HG02973 (cell line): ENCODE measurements around the gene CTDP1.
"Not testable (repeated sequence)": the region's sequence is repeated elsewhere in the genome, so short reads cannot be mapped to it uniquely, and the experiment has no call there.

ENCODE experiments used
- ATAC-seq: cut with Tn5 transposase; IDR thresholded peaks from one replicate; pipeline ENCODE4 v1.9.1; 2021; ENCODE audit warnings: moderate library complexity; ENCODE audit not compliant: unreplicated experiment

The CTDP1 gene

DNA sequence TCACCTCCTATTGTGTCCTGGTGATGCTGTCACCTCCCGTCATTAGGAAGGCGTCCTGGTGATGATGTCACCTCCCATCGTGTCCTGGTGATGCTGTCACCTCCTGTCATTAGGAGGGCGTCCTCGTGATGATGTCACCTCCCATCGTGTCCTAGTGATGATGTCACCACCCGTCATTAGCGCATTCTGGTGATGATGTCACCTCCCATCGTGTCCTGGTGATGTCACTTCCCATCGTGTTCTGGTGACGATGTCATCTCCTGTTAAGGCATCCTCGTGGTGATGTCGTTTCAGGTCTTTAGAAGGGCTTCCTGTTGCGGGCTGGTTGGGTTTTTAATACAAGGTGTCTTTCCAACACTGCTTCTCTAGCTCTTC is 40.7 kb downstream of the CTDP1 start:
- ATAC-seq: no peak

DNA sequence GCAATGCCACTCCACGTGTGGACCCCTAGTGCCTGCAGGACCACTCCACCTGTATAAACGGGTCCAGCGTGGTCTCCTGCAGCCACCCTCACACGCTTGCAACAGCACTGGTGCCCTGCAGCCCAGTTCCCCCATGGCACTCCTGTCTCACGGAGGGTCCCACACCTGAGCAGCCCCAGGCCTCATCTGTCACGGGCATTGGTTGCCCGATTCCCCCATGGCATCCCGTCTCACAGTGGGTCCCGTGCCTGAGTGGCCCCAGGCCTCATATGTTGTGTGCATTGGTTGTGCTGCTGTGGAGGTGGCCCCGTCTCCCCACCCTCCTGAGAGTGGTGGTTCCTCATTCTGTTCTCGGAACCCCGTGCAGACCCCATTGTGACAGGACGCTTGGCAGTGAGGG is 43.4 kb downstream of the CTDP1 start:
- no peak for ATAC-seq

DNA sequence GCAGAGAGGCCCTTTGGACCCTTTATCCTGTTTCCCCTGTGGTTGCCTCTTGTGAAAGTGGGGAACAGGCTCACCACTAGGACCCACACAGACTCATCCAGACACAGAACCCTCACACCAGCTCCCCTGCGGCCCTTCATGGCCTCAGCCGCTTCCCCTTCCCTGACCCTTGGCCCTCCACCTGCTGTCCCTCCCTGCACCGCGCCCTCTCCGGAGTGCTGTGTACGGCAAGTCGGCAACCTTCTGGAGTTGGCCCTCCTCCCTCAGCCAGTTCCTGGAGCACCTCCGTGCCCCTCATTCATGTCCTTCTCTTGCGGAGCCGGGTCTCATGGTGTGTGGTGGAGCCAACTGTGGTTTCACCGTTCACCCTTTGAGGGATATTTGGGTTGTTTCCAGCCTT is 44.0 kb downstream of the CTDP1 start:
- ATAC-seq: no peak

DNA sequence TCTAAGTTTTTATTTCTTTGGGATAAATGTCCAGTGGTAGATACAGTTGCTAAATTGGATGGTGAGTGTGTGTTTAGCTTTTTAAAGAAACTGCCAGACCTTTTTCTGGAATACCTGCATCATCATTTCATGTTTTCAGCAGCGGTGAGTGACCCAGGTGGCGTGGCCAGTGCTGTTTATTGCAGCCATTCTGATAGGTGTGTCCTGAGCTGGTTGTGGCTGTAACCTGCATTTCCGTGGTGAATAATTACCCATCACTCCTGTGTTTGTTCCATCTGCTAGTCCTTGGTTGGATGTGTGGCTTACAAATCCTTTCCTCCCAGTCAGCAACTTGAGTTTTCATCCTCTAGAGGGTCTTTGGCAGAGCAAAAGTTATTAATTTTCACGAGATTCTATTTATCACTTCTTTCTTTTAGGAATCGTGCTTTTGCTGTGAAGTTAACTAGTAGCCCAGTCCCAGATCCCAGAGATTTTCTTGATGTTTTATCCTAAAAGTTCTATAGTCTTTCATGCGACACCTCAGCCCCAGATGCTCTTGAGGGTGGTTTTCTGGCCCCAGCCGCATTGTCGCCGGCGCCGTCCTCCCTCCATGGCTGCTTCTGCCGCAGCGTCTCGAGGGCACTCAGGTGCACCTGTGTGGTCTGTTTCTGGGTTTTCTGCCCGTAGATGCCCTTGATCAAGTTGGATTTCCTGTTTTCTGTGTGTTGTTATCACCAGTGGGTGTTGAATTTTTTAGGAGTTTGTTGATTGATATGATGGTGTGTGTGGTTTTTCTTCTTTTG is 44.9 kb downstream of the CTDP1 start:
- no peak for ATAC-seq

DNA sequence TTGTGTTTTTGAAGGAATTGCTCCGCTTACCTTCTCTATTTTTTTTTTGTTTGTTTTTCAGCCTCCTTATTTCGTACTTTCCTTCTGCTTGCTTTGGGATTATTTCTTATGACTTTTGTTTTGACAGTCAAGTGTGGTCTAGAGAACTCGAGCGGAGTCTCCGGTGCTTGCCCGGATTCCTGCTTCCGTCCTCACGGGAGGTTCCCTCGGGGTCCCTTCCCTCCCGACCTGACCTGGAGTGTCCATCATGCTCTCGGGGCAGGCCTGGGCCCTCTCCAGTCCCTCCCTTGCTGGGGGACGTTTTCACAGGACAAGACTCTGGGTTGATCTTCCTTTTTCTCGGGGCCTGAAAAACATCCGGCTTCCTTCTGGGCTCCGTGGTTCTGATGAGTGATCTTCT is 45.9 kb downstream of the CTDP1 start:
- no peak for ATAC-seq

DNA sequence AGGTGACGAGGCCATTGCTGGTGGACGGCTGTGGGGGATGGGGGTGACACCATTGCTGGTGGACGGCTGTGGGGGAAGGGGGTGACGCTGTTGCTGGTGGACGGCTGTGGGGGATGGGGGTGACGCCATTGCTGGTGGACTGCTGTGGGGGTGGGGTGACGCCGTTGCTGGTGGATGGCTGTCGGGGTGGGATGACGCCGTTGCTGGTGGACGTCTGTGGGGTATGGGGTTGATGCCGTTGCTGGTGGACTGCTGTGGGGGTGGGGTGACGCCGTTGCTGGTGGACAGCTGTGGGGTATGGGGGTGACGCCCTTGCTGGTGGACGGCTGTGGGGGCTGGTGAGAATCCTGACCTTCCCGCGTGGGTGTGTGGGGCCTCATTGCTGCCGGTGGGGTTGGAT is 47.1 kb downstream of the CTDP1 start:
- ATAC-seq: no peak

DNA sequence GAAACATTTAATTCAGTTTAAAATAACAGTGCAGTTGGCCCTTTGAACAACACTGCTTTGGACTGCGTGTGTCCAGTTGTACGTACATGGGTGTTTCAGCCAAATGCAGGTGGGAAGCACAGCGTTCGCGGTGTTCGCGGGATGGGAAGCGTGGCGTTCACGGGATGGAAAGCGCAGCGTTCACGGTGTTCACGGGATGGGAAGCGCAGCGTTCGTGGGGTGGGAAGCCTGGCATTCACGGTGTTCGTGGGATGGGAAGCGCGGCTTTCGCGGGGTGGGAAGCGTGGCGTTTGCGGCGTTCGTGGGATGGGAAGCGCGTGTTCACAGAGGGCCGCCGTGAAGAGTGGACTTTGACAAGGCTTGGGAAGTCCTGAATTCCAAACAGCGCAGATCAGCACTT is 47.6 kb downstream of the CTDP1 start:
- ATAC-seq: no peak

DNA sequence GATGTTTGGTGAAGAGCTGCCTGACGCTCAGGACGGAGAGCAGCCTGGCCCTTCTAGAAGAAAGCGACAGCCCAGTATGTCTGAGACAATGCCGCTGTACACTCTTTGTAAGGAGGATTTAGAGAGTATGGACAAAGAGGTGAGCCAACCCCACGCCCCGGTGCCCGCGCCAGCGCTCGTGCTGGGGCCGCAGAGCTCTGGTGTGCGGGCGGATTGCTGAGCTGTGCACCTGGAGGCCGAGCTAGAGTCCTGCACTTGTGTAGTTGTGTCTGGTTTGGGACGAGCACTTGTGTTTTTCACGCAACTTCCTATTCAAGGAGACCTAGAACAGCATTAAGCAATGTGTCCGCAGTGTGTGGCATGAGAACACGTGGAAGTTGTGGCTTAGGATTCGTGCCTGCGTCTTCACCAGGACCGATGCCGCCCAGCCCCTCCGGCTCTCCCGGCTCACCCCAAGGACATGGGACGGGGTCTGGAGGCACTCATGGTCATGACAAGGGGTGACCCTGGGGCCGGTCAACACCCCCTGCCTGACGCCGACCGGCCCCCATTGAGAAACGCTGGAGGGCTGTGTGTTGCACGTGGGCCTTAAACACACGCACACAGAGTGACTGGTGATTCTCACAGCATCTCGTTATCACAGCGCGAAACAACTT is 49.5 kb downstream of the CTDP1 start:
- ATAC-seq: no peak

DNA sequence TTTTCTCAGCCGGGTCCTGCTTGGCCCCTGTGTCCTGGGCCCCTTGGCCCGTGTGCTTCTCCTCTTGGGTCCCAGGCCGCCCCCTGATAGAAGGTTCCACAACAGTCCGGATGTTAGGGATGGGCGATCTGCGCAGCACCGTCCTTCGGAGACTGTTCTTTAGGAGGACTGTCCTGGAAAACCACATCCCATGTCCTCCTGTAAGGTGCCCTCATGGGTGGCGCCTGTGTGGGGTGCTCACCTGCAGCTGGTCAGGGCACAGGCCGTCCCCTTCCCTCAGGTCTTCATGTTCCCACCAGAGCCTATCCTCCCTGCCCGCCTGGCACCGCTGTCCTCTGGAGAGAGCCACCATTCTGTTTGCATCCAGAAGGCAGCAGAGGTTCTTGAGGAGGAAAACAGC is 50.0 kb downstream of the CTDP1 start:
- no peak for ATAC-seq

DNA sequence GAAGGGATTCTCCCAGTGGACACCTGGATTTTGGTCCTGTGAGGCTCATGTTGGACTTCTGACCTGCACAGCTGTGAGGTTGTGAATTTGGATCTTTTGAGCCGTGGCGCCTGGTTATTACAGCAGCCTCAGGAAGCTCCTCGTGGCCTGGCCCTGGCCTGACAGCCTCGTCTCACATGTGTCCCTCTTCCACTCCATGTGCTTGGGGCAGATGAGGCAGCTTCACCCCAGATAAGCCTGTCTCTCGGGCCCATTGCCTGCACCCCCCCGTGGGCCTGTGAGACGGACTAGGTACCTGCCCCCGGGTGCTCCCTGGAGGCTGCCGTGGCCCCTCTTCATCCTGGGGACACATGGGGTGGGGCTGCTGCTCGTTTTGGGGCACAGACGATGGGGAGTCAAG is 51.2 kb downstream of the CTDP1 start:
- no peak for ATAC-seq

DNA sequence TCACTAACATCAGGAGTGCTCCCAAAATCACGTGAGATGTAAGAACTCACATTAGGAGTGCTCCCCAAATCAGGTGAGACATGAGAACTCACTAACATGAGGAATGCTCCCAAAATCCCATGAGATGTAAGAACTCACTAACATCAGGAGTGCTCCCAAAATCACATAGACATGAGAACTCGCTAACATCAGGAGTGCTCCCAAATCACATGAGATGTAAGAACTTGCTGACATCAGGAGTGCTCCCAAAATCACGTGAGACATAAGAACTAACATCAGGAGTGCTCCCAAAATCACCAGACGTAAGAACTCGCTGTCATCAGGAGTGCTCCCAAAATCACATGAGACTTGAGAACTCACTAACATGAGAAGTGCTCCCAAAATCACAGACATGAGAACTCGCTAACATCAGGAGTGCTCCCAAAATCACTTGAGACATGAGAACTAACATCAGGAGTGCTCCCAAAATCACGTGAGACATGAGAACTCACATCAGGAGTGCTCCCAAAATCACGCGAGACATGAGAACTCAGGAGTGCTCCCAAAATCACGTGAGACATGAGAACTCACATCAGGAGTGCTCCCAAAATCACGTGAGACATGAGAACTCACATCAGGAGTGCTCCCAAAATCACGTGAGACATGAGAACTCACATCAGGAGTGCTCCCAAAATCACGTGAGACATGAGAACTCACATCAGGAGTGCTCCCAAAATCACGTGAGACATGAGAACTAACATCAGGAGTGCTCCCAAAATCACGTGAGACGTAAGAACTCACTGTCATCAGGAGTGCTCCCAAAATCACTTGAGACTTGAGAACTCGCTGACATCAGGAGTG is 52.5 kb downstream of the CTDP1 start:
- not testable (repeated sequence) for ATAC-seq

DNA sequence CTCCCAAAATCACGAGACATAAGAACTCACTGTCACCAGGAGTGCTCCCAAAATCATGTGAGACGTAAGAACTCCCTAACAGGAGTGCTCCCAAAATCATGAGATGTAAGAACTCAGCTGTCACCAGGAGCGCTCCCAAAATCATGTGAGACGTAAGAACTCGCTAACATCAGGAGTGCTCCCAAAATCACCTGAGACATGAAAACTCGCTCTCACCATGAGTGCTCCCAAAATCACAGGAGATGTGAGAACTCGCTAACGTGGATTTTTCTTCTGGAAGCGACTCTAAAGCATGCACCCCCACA is 53.1 kb downstream of the CTDP1 start:
- no peak for ATAC-seq

DNA sequence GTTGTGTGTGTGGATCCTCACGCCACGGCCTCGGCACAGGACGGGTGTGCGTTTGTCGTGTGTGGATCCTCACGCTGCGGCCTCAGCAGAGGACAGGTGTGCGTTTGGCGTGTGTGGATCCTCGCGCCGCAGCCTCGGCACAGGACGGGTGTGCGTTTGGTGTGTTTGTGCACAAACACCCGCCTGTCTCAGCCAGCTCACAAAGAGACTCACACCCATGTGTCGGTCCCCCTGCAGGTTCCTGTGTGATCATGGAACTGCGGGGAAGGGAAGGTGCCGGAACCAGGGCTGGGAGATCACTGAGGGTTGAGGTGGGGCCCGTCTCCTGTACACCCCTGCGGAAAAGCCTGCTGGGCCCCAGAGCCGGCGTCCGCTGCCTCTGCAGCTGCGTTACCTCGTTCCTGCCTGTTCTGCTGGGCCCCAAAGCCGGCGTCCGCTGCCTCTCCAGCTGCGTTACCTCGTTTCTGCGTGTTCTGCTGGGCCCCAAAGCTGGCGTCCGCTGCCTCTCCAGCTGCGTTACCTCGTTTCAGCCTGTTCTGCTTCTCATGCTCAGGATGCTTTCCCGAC is 53.6 kb downstream of the CTDP1 start:
- no peak for ATAC-seq

DNA sequence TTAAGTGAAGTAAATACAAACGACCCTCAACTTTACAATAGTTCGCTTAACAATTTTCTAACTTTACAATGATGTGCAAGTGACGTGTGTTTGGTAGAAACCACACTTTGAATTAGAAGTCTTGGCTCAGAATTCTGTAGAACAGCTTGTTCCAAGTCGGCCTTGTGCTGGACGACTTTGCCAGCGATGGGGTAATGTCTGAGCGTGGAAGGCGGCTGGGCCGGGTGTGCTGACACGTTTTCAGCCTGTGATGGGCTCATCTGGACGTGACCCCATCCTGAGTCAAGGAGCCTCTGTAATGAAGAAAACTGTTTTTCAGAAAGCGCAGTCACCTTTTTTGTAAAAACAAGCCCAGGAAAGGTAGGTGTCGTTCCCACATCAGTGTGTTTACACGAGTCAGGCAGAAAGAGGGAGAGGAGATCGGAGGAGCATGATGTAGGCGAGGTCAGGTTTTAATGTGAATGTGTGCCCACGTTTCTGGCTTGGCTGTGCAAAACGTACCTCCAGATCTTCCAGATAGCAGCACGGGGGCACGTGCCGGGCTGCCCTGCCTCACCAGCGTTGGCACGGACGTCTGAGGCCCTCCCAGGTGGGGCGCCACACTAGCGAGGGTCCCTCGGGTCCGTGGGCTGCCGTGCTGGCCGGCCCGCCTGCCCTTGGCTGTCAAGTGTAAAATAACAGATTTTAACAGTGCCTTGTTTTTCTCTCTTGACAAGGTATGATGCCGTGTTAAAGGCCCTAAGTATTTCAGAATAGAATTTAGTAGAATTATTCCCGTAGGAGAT is 54.6 kb downstream of the CTDP1 start:
- no peak for ATAC-seq

DNA sequence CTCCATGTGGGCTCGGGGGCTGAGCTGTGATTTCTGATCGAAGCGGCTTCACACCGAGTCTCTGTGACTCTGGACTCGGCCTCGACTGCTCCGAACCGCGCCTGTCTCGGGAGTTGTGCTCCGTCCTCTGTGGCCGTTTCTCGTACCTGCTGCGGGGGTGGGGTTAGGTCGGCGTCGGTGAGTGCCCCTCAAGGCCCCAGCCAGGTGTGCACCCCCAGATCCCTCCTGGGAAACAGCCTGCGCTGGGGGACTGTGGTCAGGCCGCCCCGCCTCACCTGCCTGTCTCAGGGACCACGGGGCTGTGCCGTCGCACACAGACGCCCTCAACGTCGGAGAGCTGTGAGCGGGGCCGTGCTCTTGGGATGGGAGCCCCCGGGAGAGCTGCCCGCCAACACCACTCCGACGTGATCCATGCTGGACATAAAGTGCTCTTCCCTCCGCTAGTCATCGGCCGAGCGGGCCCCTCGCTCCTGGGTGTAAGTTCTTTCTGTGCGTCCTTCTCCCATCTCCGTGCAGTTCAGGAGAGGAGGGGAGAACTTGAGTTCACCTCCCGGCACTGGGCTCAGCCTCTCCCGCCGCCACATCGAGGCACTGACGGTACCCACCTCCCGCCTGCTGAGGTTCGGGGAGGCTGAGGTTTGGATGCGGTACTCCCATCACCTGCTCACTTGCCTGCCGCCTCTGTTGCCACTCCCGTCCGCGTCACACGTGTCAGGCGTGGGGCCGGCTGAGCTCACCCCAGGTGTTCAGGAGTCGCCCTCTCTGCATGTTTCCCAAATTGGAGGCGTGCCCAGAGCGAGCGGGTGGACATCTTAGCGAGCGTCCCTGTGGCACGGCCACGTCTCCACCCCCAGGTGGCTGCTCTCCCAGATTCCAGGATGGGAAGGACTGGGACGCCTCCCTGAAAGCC is 55.7 kb downstream of the CTDP1 start:
- no peak for ATAC-seq

DNA sequence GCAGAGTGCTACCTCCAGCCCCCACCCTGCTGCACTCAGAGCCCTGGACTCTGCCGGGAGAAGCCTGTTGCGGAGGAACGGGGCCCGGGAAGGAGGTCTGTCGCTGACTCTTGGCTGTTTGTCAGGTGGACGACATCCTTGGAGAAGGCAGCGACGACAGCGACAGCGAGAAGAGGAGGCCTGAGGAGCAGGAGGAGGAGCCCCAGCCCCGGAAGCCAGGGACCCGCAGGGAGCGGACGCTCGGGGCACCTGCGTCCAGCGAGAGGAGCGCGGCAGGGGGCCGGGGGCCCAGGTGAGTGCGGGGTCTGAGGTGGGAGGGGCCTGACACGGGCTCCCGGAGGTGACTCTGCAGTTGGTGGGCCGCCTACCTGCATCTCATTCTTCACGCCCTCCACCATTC is 56.6 kb downstream of the CTDP1 start:
- ATAC-seq: no peak

DNA sequence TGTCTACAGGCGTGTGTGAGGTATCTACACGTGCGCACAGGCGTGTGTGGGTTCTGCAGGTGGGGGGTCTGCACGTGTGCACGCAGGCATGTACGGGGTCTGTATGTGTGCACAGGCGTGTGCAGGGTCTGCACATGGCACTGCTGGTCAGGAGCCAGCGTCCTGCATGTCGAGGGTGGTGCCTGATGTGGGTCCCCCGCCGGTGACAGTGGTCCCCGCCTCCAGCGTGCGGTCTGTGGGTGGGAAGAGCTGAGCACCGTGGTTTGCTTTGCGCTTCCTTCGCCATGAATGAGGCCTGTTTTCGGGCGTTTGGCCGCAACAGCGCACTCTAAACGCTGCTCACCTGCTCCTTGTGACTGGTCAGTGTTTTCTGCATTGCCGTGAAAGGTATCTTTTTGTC is 57.2 kb downstream of the CTDP1 start:
- ATAC-seq: no peak

DNA sequence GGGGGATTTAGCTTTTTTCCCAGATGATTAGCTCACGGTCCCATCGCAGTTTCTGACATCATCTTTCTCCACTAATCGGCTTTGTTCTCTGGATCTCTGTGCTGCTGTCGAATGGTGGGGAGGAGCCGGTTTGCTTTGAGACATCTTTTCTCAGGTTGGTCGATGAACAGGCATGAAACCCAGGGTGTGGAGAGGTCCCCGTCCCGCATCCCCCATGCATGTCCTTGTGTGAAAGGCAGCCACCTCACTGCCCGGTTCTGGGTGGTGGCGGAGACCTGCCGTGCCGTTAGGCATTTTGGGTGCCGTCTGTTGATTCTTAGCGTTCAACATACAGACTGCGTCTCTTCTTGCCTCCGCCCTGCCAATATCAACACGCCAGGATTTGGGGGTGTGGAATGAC is 57.8 kb downstream of the CTDP1 start:
- ATAC-seq: no peak

DNA sequence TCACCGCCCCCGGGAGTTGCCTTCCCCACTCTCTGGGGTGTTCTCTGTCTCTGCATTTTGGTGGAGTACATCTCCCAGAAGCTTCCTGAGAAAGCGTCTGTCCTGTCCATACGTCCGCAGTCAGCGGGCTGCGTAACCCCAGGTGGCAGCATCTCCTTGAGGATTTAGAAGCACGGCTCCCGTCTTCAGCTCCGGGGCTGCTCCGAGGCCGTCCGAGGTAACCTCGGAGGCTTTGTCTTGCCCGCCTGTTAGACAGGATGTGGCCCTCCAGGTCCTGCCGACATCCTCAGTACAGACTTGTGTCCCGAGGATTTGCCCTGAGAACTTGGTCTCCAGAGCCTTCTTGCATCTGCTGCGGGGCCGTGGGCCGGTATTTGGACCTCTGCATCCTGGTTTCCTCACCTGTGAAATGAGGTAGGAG is 58.4 kb downstream of the CTDP1 start:
- no peak for ATAC-seq
